Hair follicle dermal papilla cell (primary cell): Measurements from ENCODE around the gene LGMN. TPM values are rescaled to one million over a fixed set of nuclear protein-coding genes. Genes with fewer than 3 reads are reported as not detected.

Experiments used
- total RNA-seq: library from RNA; depleted of rRNA; stranded (reverse); fragments of >200 nt; gene quantifications from 2 replicates; pipeline ENCODE4 v1.2.3, GENCODE V29; 2012

The LGMN gene
- total RNA-seq = 34.2 and 51.9 TPM in 2 replicates

GRCh38 chr14:92748259-92749016, at the start of gene LGMN:
Gene LGMN (minus strand): TSS chr14:92748627. CDS start chr14:92732786, 15,841 bp downstream.

GRCh38 chr14:92793709-92794546, 45.5 kb upstream of the LGMN start, which contains the start of gene GOLGA5:
Gene GOLGA5 (plus strand): TSS chr14:92794305. CDS start chr14:92797438, 3,133 bp downstream.

Other genes with a start within 250 kb of the LGMN start
- 10.0 and 15.6 TPM in 2 replicates for gene RIN3, start 234.8 kb downstream of the LGMN start, total RNA-seq
- 74.3 and 81.9 TPM in 2 replicates for gene GOLGA5, start 45.7 kb upstream of the LGMN start, total RNA-seq
- gene CHGA, start 174.5 kb upstream of the LGMN start, total RNA-seq = not detected in 2 replicates